ENCODE data around the gene CPO. TPM values are rescaled to one million over a fixed set of nuclear protein-coding genes. Genes with fewer than 3 reads are reported as not detected.

Gene CPO
- total and polyA plus RNA-seq, 9 of the 15 experiments (the other 6 are each of a cell fraction or from before 2014, with no cell fraction given) = not detected

DNA sequence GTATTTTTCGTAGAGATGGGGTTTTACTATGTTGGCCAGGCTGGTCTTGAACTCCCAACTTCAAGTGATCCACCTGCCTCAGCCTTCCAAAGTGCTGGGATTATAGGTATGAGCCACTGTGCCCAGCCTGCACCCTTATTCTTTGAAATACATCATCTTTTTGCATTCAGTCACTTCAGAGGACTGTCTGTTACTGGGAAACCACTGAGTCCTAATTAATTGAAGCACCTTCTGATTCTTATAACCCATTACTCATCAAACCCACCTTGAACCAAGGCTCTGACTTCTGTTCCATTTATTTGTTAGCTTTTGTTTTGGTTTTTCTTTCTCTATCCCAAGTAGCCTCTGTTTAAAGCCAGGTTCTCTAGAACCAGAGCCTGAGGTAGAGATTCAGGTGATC, 49.6 kb downstream of the CPO start (continued):
- TF ChIP-seq TAF1 (IDR thresholded peaks at IDR 0.05; ENCODE audit: control insufficient read depth, extremely low read depth, insufficient read depth, low read length, severe bottlenecking) (no peak), KAT2B (IDR thresholded peaks at IDR 0.05; ENCODE audit: low read depth, low read length) (no peak), TAL1 (IDR thresholded peaks at IDR 0.05) (no peak), ZBTB8A (IDR thresholded peaks at IDR 0.05; ENCODE audit: partially characterized antibody) (no peak), EWSR1 (IDR thresholded peaks at IDR 0.05; ENCODE audit: borderline replicate concordance, low read depth, partially characterized antibody) (no peak), MLX (CRISPR knock-in tag; conservative IDR thresholded peaks at IDR 0.05) (no peak)
- TF ChIP-seq, protein P1, sequence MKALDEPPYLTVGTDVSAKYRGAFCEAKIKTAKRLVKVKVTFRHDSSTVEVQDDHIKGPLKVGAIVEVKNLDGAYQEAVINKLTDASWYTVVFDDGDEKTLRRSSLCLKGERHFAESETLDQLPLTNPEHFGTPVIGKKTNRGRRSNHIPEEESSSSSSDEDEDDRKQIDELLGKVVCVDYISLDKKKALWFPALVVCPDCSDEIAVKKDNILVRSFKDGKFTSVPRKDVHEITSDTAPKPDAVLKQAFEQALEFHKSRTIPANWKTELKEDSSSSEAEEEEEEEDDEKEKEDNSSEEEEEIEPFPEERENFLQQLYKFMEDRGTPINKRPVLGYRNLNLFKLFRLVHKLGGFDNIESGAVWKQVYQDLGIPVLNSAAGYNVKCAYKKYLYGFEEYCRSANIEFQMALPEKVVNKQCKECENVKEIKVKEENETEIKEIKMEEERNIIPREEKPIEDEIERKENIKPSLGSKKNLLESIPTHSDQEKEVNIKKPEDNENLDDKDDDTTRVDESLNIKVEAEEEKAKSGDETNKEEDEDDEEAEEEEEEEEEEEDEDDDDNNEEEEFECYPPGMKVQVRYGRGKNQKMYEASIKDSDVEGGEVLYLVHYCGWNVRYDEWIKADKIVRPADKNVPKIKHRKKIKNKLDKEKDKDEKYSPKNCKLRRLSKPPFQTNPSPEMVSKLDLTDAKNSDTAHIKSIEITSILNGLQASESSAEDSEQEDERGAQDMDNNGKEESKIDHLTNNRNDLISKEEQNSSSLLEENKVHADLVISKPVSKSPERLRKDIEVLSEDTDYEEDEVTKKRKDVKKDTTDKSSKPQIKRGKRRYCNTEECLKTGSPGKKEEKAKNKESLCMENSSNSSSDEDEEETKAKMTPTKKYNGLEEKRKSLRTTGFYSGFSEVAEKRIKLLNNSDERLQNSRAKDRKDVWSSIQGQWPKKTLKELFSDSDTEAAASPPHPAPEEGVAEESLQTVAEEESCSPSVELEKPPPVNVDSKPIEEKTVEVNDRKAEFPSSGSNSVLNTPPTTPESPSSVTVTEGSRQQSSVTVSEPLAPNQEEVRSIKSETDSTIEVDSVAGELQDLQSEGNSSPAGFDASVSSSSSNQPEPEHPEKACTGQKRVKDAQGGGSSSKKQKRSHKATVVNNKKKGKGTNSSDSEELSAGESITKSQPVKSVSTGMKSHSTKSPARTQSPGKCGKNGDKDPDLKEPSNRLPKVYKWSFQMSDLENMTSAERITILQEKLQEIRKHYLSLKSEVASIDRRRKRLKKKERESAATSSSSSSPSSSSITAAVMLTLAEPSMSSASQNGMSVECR (CRISPR knock-in tag; IDR thresholded peaks at IDR 0.05) = no peak
- TF ChIP-seq, protein P2, sequence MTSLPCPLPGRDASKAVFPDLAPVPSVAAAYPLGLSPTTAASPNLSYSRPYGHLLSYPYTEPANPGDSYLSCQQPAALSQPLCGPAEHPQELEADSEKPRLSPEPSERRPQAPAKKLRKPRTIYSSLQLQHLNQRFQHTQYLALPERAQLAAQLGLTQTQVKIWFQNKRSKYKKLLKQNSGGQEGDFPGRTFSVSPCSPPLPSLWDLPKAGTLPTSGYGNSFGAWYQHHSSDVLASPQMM (CRISPR knock-in tag; IDR thresholded peaks at IDR 0.05) = no peak
